Measurements from ENCODE around the gene NMRAL1.

The NMRAL1 gene

DNA sequence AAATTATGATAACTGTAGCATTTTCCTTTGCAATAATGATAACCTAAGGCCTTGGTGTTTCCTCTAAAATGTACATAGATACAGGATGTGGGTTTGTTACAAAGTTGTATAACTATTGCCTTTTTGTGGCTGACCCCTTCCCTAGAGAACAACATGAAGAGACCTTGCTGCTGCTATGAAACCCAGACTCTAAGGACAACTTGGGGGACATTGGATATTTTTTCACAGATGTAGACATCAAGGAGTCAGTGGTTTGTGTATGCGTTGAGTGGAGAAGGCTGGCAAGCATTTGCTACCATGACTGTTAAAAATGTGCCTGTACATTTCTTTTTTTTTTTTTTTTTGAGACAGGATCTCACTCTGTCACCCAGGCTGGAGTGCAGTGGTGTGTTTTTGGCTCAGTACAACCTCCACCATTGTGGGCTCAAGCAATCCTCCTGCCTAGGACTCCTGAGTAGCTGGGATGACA is 14.1 kb upstream of the NMRAL1 start:
- H3K4me3 ChIP-seq (ENCODE audit: low read length in 2 of 2) = no peak overlapping the region
- no peaks in the 10 kb centered on the region for H3K4me1 ChIP-seq (ENCODE audit: control insufficient read depth in 2 of 2, insufficient read depth in 2 of 2, low read length in 2 of 2)
- no peaks in the 10 kb centered on the region for H3K27me3 ChIP-seq (ENCODE audit: control insufficient read depth in 2 of 2, insufficient read depth in 2 of 2, low read length in 2 of 2)
- H3K9me3 ChIP-seq (ENCODE audit: control insufficient read depth in 2 of 2, low read length in 2 of 2) = no peaks in the 10 kb centered on the region
- no peak overlapping the region for H3K9ac ChIP-seq (ENCODE audit: low read depth in 1 of 2, low read length in 2 of 2)
- H3K27ac ChIP-seq (ENCODE audit: low read depth in 2 of 2, low read length in 2 of 2) = peak overlapping the region in 1 of 2 donors; percentile 11
- peaks cover 6 to 7% of the 10 kb centered on the region in 2 donors for H3K36me3 ChIP-seq (ENCODE audit: control insufficient read depth in 2 of 2, insufficient read depth in 2 of 2, low read length in 2 of 2)

DNA sequence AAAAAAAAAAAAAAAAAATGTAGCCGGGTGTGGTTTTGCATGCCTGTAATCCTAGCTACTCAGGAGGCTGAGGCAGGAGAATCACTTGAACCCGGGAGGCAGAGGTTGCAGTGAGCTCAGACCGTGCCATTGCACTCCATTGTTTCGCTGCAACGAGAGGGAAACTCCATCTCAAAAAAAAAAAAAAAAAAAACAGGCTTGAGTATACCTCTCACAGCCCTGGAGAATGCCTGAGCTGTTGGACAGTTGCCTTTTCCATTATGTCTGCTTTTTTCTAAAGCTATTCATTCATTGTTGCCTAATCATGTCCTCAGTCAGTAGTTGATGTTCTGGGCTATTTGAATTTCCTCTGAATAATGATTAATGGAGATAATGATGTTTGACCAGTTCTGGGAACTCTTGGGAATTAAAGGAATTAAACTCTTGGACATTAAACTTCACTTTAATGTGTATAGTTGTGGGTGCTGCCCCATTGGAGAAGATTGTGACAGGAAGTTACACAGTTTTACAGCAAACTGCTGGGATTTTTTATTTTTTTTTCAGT is 13.6 kb upstream of the NMRAL1 start:
- no peaks in the 10 kb centered on the region for H3K4me1 ChIP-seq (ENCODE audit: control insufficient read depth in 2 of 2, insufficient read depth in 2 of 2, low read length in 2 of 2)
- no peaks in the 10 kb centered on the region for H3K27me3 ChIP-seq (ENCODE audit: control insufficient read depth in 2 of 2, insufficient read depth in 2 of 2, low read length in 2 of 2)
- H3K9ac ChIP-seq (ENCODE audit: low read depth in 1 of 2, low read length in 2 of 2) = no peak overlapping the region
- H3K27ac ChIP-seq (ENCODE audit: low read depth in 2 of 2, low read length in 2 of 2) = peak overlapping the region in 1 of 2 donors; percentile 11
- H3K36me3 ChIP-seq (ENCODE audit: control insufficient read depth in 2 of 2, insufficient read depth in 2 of 2, low read length in 2 of 2) = peaks cover 6 to 7% of the 10 kb centered on the region in 2 donors
- H3K9me3 ChIP-seq (ENCODE audit: control insufficient read depth in 2 of 2, low read length in 2 of 2) = no peaks in the 10 kb centered on the region
- no peak overlapping the region for H3K4me3 ChIP-seq (ENCODE audit: low read length in 2 of 2)

DNA sequence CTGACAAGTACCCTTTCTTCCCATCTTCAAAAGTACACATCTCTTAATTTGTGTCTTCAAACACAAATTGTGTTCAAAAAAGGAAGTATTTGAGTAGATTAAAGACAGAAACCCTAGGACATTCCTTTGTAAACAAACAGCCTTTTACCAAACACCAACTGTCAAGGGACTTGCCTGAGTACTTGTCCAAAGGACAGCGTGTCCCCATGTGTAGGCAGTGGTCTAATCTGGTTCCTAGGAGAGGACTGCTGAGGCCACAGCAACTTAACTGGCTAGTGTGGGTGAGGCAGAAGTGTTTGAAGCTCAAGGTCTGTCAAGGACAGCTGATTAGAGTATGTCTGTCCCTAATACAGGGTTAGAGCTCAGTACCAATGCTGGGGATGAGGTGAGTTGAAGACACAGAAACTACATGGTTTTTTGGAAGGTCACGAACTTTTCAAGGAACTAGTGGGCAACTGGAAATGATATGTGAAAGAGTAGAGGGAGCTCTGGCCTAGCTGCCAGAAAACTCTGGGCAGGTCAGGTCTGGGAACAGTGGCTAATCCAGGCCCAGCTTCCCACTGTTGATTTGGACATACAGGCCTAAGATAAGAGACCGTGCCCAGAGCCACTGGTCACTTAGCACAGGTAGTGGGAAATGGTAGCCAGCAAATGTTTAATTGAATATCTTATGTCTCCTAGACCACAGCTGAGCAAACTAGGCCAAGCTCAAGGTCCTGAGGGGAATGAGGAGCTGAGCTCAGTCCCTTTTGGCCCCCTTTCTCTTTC is 11.9 kb upstream of the NMRAL1 start:
- no peaks in the 10 kb centered on the region for H3K27me3 ChIP-seq (ENCODE audit: control insufficient read depth in 2 of 2, insufficient read depth in 2 of 2, low read length in 2 of 2)
- H3K36me3 ChIP-seq (ENCODE audit: control insufficient read depth in 2 of 2, insufficient read depth in 2 of 2, low read length in 2 of 2) = peaks cover 6 to 9% of the 10 kb centered on the region in 2 donors
- no peak overlapping the region for H3K27ac ChIP-seq (ENCODE audit: low read depth in 2 of 2, low read length in 2 of 2)
- no peak overlapping the region for H3K9ac ChIP-seq (ENCODE audit: low read depth in 1 of 2, low read length in 2 of 2)
- no peaks in the 10 kb centered on the region for H3K9me3 ChIP-seq (ENCODE audit: control insufficient read depth in 2 of 2, low read length in 2 of 2)
- H3K4me1 ChIP-seq (ENCODE audit: control insufficient read depth in 2 of 2, insufficient read depth in 2 of 2, low read length in 2 of 2) = no peaks in the 10 kb centered on the region
- H3K4me3 ChIP-seq (ENCODE audit: low read length in 2 of 2) = no peak overlapping the region

DNA sequence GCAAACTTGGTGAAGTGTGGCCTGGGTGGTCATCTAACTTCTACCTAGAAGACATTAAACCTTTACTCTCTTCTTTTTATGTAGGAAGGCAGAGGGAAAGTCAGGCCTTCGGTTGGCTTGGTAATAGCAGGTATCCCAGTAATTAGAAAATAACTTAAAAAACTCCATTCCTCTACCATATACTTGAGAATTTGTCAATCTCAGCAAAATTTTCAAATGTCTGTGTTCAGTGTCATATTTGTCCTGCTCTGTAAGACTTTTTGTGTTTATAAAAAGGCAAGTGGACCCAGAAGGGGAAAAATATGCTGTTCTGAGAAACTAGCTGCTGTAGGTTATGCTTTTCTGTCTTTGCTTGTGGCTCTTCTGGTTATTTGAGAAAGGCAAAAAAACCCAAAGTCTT is 7.5 kb upstream of the NMRAL1 start:
- Histone ChIP-seq H3K4me3 (ENCODE audit: low read length in 2 of 2) (no peak overlapping the region), H3K9ac (ENCODE audit: low read depth in 1 of 2, low read length in 2 of 2) (no peak overlapping the region)

DNA sequence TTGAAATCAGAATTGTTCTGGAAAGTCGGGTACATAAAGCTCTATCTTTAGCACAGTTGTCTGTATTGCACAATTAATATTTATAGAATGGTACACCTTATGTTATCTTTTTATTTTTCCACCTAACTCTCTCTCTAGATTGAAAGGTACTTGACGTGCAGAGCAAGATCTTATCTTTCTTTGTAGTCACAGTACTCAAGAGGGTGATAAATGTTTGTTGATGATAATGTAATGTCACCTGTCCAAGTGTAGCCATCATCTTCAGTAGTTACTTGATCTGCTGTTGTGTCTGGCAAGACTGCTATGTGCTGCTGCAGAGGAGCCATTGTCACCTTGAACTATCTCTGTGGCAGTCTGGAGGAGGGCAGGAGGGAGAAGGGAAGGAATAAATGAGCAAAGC is 7.1 kb upstream of the NMRAL1 start:
- Histone ChIP-seq H3K4me1 (ENCODE audit: control insufficient read depth in 2 of 2, insufficient read depth in 2 of 2, low read length in 2 of 2) (peaks cover 0 to 3% of the 10 kb centered on the region in 2 donors), H3K4me3 (ENCODE audit: low read length in 2 of 2) (no peak overlapping the region), H3K36me3 (ENCODE audit: control insufficient read depth in 2 of 2, insufficient read depth in 2 of 2, low read length in 2 of 2) (peaks cover 0 to 7% of the 10 kb centered on the region in 2 donors), H3K9ac (ENCODE audit: low read depth in 1 of 2, low read length in 2 of 2) (no peak overlapping the region), H3K27me3 (ENCODE audit: control insufficient read depth in 2 of 2, insufficient read depth in 2 of 2, low read length in 2 of 2) (no peaks in the 10 kb centered on the region), H3K9me3 (ENCODE audit: control insufficient read depth in 2 of 2, low read length in 2 of 2) (no peaks in the 10 kb centered on the region), H3K27ac (ENCODE audit: low read depth in 2 of 2, low read length in 2 of 2) (no peak overlapping the region)

More for the DNA sequence above, 7.5 kb upstream of the NMRAL1 start:
- no peak overlapping the region for H3K27ac ChIP-seq (ENCODE audit: low read depth in 2 of 2, low read length in 2 of 2)
- H3K9me3 ChIP-seq (ENCODE audit: control insufficient read depth in 2 of 2, low read length in 2 of 2) = no peaks in the 10 kb centered on the region
- H3K27me3 ChIP-seq (ENCODE audit: control insufficient read depth in 2 of 2, insufficient read depth in 2 of 2, low read length in 2 of 2) = no peaks in the 10 kb centered on the region
- H3K36me3 ChIP-seq (ENCODE audit: control insufficient read depth in 2 of 2, insufficient read depth in 2 of 2, low read length in 2 of 2) = peaks cover 0 to 9% of the 10 kb centered on the region in 2 donors
- peaks cover 0 to 3% of the 10 kb centered on the region in 2 donors for H3K4me1 ChIP-seq (ENCODE audit: control insufficient read depth in 2 of 2, insufficient read depth in 2 of 2, low read length in 2 of 2)

DNA sequence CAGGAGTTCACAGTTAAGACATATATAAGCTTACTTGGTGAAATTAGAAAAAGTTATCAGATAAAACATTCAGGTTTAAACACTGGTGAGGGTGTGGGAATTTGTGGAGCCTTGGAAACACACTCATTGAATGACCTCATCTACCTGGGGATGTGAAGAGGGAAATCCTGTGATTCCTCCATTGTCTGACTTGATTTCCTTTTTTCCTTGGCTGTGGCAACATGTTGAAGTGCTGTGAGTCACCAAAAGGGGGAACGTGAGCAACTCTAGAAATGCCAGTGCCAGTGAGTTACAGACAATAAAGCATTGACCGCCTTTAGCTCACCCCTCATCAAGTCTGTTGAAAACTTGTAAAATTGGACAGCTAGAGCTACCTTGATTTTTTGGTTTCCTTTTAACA is 3.5 kb upstream of the NMRAL1 start:
- Histone ChIP-seq H3K4me1 (ENCODE audit: control insufficient read depth in 2 of 2, insufficient read depth in 2 of 2, low read length in 2 of 2) (peaks cover 6 to 9% of the 10 kb centered on the region in 2 donors), H3K4me3 (ENCODE audit: low read length in 2 of 2) (no peak overlapping the region), H3K9me3 (ENCODE audit: control insufficient read depth in 2 of 2, low read length in 2 of 2) (no peaks in the 10 kb centered on the region), H3K9ac (ENCODE audit: low read depth in 1 of 2, low read length in 2 of 2) (no peak overlapping the region), H3K27me3 (ENCODE audit: control insufficient read depth in 2 of 2, insufficient read depth in 2 of 2, low read length in 2 of 2) (no peaks in the 10 kb centered on the region), H3K27ac (ENCODE audit: low read depth in 2 of 2, low read length in 2 of 2) (no peak overlapping the region), H3K36me3 (ENCODE audit: control insufficient read depth in 2 of 2, insufficient read depth in 2 of 2, low read length in 2 of 2) (peaks cover 0 to 2% of the 10 kb centered on the region in 2 donors)

DNA sequence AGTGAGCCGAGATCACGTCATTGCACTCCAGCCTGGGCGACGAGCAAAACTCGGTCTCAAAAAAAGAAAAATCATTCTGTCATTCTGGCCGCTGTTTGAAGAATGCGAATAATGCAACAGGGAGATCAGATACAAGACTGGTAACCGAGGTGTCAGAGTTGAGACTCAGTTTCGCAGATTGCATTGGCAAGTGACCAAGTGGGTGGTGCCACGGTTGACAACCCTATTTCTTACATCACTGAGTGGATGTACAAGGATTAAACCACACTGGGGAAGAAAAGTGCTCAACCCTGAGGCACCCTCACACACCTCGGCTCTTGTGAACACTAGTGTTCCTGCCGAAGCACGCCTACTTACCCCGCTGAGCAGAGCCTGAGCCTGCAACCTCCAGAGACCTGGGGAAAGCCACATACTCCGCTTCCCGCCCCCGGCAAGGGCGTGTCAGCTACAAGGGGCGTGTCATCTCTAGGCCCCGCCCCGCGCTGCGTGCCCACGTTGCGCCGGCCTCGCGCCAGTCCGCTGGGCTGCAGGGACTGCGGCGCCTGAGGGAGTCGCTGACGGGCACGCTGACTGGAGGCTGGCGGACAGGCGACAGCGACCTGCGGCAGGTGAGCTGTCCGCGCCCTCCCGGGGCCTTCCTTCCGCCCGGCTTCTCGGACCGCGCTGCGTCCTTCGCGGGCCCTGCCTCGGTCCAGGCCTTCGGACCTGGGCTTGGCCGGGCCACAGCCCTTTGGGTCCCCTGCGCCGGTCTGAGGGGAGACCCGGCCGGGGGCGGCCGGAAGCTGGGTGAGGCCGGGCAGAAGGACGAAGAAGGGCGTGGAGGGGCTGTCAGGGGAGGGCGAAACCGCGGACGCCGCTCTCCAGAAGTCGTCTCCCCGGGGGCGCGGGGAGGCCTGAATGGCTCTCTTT is 1.7 kb upstream of the NMRAL1 start, which contains the start of gene HMOX2:
Gene HMOX2 (plus strand): TSS at position 519 of the 909 bp plus-strand sequence. CDS start 29,127 bp downstream, outside the sequence.
- Histone ChIP-seq H3K4me1 (ENCODE audit: control insufficient read depth in 2 of 2, insufficient read depth in 2 of 2, low read length in 2 of 2) (peaks cover 6 to 9% of the 10 kb centered on the region in 2 donors), H3K9me3 (ENCODE audit: control insufficient read depth in 2 of 2, low read length in 2 of 2) (no peaks in the 10 kb centered on the region), H3K27ac (ENCODE audit: low read depth in 2 of 2, low read length in 2 of 2) (peak within 1 kb of the TSS; percentile 84 to 91)

DNA sequence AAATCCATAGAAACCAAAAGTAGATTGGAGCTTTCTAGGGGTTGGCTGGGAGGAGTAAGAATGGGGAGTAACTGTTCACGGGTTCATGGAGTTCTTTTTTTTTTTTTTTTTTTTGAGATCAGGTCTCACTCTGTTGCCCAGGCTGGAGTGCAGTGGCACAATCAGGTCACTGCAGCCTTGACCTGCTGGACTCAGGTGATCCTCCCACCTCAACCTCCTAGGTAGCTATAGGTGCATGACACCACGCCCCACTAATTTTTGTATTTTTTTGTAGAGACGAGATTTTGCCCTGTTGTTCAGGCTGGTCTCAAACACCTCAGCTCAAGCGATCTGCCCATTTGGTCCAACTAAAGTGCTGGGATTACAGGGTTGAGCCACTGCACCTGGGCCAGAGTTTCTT is 1.5 kb downstream of the NMRAL1 start:
- Histone ChIP-seq H3K4me1 (ENCODE audit: control insufficient read depth in 2 of 2, insufficient read depth in 2 of 2, low read length in 2 of 2) (peaks cover 6 to 7% of the 10 kb centered on the region in 2 donors), H3K36me3 (ENCODE audit: control insufficient read depth in 2 of 2, insufficient read depth in 2 of 2, low read length in 2 of 2) (peaks cover 7 to 10% of the 10 kb centered on the region in 2 donors), H3K4me3 (ENCODE audit: low read length in 2 of 2) (no peak overlapping the region), H3K9ac (ENCODE audit: low read depth in 1 of 2, low read length in 2 of 2) (no peak overlapping the region), H3K27ac (ENCODE audit: low read depth in 2 of 2, low read length in 2 of 2) (no peak overlapping the region), H3K9me3 (ENCODE audit: control insufficient read depth in 2 of 2, low read length in 2 of 2) (no peaks in the 10 kb centered on the region), H3K27me3 (ENCODE audit: control insufficient read depth in 2 of 2, insufficient read depth in 2 of 2, low read length in 2 of 2) (no peaks in the 10 kb centered on the region)

More for the DNA sequence above, 1.7 kb upstream of the NMRAL1 start, which contains the start of gene HMOX2:
- H3K4me3 ChIP-seq (ENCODE audit: low read length in 2 of 2) = peak within 1 kb of the TSS; percentile 85
- H3K36me3 ChIP-seq (ENCODE audit: control insufficient read depth in 2 of 2, insufficient read depth in 2 of 2, low read length in 2 of 2) = no peaks in the 10 kb centered on the region
- peak within 1 kb of the TSS; percentile 82 to 83 for H3K9ac ChIP-seq (ENCODE audit: low read depth in 1 of 2, low read length in 2 of 2)
- H3K27me3 ChIP-seq (ENCODE audit: control insufficient read depth in 2 of 2, insufficient read depth in 2 of 2, low read length in 2 of 2) = no peaks in the 10 kb centered on the region

DNA sequence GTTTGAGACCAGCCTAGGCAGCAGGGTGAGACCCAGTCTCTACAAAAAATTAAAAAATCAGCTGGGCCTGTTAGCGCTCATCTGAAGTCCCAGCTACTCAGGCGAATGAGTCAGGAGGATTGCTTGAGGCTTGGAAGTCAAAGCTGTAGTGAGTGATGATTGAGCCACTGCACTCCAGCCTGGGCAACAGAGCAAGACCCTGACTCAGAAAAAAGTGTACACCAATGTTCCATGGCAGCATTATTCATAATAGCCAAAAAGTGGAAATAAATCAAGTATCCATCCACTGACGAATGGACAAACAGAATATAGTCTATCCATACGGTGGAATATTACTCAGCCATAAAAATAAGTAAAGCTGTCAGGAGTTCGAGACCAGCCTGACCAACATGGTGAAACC is 2.6 kb downstream of the NMRAL1 start:
- H3K36me3 ChIP-seq (ENCODE audit: control insufficient read depth in 2 of 2, insufficient read depth in 2 of 2, low read length in 2 of 2) = peaks cover 9 to 13% of the 10 kb centered on the region in 2 donors
- no peaks in the 10 kb centered on the region for H3K9me3 ChIP-seq (ENCODE audit: control insufficient read depth in 2 of 2, low read length in 2 of 2)
- no peak overlapping the region for H3K4me3 ChIP-seq (ENCODE audit: low read length in 2 of 2)
- H3K27ac ChIP-seq (ENCODE audit: low read depth in 2 of 2, low read length in 2 of 2) = no peak overlapping the region
- H3K27me3 ChIP-seq (ENCODE audit: control insufficient read depth in 2 of 2, insufficient read depth in 2 of 2, low read length in 2 of 2) = no peaks in the 10 kb centered on the region
- no peak overlapping the region for H3K9ac ChIP-seq (ENCODE audit: low read depth in 1 of 2, low read length in 2 of 2)
- H3K4me1 ChIP-seq (ENCODE audit: control insufficient read depth in 2 of 2, insufficient read depth in 2 of 2, low read length in 2 of 2) = peaks cover 6% of the 10 kb centered on the region in 2 donors

Data from mucosa of rectum (tissue), 2 donors.